ENCODE data around the gene MARCHF3. TPM values are rescaled to one million over a fixed set of nuclear protein-coding genes. Genes with fewer than 3 reads are reported as not detected.

MARCHF3 gene
- total RNA-seq, 1 experiment from 2014 or later, result 16.1 TPM

DNA sequence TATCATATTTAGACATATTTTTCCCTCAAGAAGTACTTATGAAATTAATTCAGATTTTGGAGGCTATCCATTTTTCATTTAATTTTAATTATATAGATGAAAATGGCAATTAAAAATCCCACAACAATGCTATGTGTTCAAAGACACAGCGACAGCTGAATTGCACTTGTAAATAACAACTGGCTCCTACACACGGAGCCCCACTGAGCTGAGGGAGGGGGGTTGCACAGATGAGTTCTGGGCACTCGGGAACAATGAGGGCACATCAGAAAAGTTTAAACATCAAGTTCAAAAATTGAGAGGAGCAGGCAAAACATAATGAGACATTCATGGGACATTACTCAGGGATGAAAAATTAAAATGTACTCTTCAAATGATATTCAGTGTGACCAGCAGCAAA is 104.9 kb downstream of the MARCHF3 start:
- TF ChIP-seq, protein P1, sequence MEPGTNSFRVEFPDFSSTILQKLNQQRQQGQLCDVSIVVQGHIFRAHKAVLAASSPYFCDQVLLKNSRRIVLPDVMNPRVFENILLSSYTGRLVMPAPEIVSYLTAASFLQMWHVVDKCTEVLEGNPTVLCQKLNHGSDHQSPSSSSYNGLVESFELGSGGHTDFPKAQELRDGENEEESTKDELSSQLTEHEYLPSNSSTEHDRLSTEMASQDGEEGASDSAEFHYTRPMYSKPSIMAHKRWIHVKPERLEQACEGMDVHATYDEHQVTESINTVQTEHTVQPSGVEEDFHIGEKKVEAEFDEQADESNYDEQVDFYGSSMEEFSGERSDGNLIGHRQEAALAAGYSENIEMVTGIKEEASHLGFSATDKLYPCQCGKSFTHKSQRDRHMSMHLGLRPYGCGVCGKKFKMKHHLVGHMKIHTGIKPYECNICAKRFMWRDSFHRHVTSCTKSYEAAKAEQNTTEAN (CRISPR knock-in tag; IDR thresholded peaks at IDR 0.05), result no peak
- TF ChIP-seq, protein P2, sequence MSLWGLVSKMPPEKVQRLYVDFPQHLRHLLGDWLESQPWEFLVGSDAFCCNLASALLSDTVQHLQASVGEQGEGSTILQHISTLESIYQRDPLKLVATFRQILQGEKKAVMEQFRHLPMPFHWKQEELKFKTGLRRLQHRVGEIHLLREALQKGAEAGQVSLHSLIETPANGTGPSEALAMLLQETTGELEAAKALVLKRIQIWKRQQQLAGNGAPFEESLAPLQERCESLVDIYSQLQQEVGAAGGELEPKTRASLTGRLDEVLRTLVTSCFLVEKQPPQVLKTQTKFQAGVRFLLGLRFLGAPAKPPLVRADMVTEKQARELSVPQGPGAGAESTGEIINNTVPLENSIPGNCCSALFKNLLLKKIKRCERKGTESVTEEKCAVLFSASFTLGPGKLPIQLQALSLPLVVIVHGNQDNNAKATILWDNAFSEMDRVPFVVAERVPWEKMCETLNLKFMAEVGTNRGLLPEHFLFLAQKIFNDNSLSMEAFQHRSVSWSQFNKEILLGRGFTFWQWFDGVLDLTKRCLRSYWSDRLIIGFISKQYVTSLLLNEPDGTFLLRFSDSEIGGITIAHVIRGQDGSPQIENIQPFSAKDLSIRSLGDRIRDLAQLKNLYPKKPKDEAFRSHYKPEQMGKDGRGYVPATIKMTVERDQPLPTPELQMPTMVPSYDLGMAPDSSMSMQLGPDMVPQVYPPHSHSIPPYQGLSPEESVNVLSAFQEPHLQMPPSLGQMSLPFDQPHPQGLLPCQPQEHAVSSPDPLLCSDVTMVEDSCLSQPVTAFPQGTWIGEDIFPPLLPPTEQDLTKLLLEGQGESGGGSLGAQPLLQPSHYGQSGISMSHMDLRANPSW (CRISPR knock-in tag; conservative IDR thresholded peaks at IDR 0.05; ENCODE audit: low read depth), result no peak
- TF ChIP-seq, protein P3, sequence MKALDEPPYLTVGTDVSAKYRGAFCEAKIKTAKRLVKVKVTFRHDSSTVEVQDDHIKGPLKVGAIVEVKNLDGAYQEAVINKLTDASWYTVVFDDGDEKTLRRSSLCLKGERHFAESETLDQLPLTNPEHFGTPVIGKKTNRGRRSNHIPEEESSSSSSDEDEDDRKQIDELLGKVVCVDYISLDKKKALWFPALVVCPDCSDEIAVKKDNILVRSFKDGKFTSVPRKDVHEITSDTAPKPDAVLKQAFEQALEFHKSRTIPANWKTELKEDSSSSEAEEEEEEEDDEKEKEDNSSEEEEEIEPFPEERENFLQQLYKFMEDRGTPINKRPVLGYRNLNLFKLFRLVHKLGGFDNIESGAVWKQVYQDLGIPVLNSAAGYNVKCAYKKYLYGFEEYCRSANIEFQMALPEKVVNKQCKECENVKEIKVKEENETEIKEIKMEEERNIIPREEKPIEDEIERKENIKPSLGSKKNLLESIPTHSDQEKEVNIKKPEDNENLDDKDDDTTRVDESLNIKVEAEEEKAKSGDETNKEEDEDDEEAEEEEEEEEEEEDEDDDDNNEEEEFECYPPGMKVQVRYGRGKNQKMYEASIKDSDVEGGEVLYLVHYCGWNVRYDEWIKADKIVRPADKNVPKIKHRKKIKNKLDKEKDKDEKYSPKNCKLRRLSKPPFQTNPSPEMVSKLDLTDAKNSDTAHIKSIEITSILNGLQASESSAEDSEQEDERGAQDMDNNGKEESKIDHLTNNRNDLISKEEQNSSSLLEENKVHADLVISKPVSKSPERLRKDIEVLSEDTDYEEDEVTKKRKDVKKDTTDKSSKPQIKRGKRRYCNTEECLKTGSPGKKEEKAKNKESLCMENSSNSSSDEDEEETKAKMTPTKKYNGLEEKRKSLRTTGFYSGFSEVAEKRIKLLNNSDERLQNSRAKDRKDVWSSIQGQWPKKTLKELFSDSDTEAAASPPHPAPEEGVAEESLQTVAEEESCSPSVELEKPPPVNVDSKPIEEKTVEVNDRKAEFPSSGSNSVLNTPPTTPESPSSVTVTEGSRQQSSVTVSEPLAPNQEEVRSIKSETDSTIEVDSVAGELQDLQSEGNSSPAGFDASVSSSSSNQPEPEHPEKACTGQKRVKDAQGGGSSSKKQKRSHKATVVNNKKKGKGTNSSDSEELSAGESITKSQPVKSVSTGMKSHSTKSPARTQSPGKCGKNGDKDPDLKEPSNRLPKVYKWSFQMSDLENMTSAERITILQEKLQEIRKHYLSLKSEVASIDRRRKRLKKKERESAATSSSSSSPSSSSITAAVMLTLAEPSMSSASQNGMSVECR (CRISPR knock-in tag; IDR thresholded peaks at IDR 0.05; ENCODE audit: borderline replicate concordance), result no peak
- TF ChIP-seq OVOL2 (CRISPR knock-in tag; IDR thresholded peaks at IDR 0.05; ENCODE audit: borderline replicate concordance) (no peak), IRF2 (CRISPR knock-in tag; IDR thresholded peaks at IDR 0.05; ENCODE audit: borderline replicate concordance, low read depth) (no peak), ZNF121 (CRISPR knock-in tag; IDR thresholded peaks at IDR 0.05) (no peak), ZBTB21 (CRISPR knock-in tag; IDR thresholded peaks at IDR 0.05; ENCODE audit: borderline replicate concordance) (no peak), RELA (CRISPR knock-in tag; IDR thresholded peaks at IDR 0.05; ENCODE audit: borderline replicate concordance) (no peak), FOXJ3 (CRISPR knock-in tag; IDR thresholded peaks at IDR 0.05; ENCODE audit: borderline replicate concordance) (no peak), USF2 (CRISPR knock-in tag; IDR thresholded peaks at IDR 0.05) (no peak), HMGA2 (CRISPR knock-in tag; IDR thresholded peaks at IDR 0.05) (no peak), JUN (CRISPR knock-in tag; IDR thresholded peaks at IDR 0.05) (no peak), CBFB (CRISPR knock-in tag; IDR thresholded peaks at IDR 0.05; ENCODE audit: low read depth) (no peak), ZNF423 (CRISPR knock-in tag; IDR thresholded peaks at IDR 0.05) (no peak), EMX1 (CRISPR knock-in tag; IDR thresholded peaks at IDR 0.05) (no peak), NR1H2 (CRISPR knock-in tag; IDR thresholded peaks at IDR 0.05) (no peak)
- TF ChIP-seq, protein P4, sequence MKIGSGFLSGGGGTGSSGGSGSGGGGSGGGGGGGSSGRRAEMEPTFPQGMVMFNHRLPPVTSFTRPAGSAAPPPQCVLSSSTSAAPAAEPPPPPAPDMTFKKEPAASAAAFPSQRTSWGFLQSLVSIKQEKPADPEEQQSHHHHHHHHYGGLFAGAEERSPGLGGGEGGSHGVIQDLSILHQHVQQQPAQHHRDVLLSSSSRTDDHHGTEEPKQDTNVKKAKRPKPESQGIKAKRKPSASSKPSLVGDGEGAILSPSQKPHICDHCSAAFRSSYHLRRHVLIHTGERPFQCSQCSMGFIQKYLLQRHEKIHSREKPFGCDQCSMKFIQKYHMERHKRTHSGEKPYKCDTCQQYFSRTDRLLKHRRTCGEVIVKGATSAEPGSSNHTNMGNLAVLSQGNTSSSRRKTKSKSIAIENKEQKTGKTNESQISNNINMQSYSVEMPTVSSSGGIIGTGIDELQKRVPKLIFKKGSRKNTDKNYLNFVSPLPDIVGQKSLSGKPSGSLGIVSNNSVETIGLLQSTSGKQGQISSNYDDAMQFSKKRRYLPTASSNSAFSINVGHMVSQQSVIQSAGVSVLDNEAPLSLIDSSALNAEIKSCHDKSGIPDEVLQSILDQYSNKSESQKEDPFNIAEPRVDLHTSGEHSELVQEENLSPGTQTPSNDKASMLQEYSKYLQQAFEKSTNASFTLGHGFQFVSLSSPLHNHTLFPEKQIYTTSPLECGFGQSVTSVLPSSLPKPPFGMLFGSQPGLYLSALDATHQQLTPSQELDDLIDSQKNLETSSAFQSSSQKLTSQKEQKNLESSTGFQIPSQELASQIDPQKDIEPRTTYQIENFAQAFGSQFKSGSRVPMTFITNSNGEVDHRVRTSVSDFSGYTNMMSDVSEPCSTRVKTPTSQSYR (CRISPR knock-in tag; IDR thresholded peaks at IDR 0.05), result no peak
- Mint-ChIP-seq H3K4me3 (no peak overlapping the region), H3K27ac (no peak overlapping the region), H3K9me3 (no peaks in the 10 kb centered on the region), H3K36me3 (no peaks in the 10 kb centered on the region), H3K4me1 (peaks cover 25% of the 10 kb centered on the region), H3K27me3 (ENCODE audit: low read depth) (no peaks in the 10 kb centered on the region)
- DNase-seq (ENCODE audit: low spot score) (no peak), ATAC-seq (no peak)
- POLR2A ChIA-PET, result interaction anchor here (1.2 kb wide), 1 partner anchor 12 kb away, joined by 3 read pairs; no protein-coding TSS in a partner anchor
- CTCF ChIA-PET, result no interaction called here

All from WTC11 (cell line).